ENCODE measurements around the gene FHAD1. TPM values are rescaled to one million over a fixed set of nuclear protein-coding genes. Genes with fewer than 3 reads are reported as not detected.

The FHAD1 gene
- total RNA-seq, 2 experiments from 2014 or later: not detected

GRCh38 chr1:15204931-15205330 is 42.1 kb upstream of the FHAD1 start:
- CTCF ChIA-PET (ENCODE audit: unreplicated experiment): interaction anchor here (0.6 kb wide), 1 partner anchor 1979 kb away, joined by 5 read pairs; no protein-coding TSS in a partner anchor
- no peaks in the 10 kb centered on the region for H3K9me2 ChIP-seq (ENCODE audit: insufficient read depth, low read length)

DNA sequence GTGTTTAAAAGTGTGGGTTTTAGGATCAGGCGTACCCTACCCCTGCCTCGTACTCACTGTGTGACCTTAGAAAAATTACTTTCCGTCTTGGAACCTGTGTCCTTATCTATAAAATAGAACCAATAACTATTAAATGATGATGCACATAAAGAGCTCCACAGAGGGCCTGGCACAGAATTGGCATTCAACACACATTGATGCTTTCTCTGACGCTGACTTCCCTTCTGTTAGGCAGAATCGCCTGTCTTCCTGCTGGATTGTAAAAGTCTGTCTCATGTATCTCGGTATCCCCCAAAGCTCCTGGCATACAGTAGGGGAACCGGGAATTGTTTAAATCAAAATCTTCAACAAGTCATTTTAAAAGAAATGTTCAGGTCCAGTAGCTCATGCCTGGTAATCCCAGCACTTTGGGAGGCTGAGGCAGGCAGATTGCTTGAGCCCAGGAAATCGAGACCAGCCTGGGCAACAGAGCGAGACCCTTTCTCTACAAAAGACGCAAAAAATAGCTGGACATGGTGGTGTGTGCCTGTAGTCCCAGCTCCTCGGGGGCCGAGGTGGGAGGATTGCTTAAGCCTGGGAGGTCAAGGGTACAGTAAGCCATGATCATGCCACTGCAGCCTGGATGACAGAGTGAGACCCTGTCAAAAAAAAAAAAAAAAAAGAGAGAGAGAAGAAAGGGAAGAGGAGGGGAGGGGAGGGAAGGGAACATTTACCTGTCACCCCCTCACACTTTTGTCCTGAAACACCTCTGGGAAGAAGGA is 41.3 kb upstream of the FHAD1 start:
- Histone ChIP-seq H3K9me2 (ENCODE audit: insufficient read depth, low read length) (no peaks in the 10 kb centered on the region), H4K20me1 (ENCODE audit: insufficient read depth, low read length) (no peaks in the 10 kb centered on the region), H2AFZ (ENCODE audit: low read length) (no peak overlapping the region), H3K27ac (ENCODE audit: low read depth, low read length, poor library complexity, severe bottlenecking) (no peak overlapping the region), H3K36me3 (ENCODE audit: insufficient read depth, low read length) (no peaks in the 10 kb centered on the region), H3K9me3 (ENCODE audit: low read length) (no peaks in the 10 kb centered on the region), H3K4me1 (ENCODE audit: insufficient read depth, low read length, poor library complexity, severe bottlenecking) (no peaks in the 10 kb centered on the region), H3K4me2 (ENCODE audit: low read length) (no peak overlapping the region), H3K4me3 (ENCODE audit: low read depth, low read length, poor library complexity, severe bottlenecking) (no peak overlapping the region), H3K79me2 (ENCODE audit: insufficient read depth, low read depth, low read length) (no peaks in the 10 kb centered on the region)
- TF ChIP-seq CTCF (conservative IDR thresholded peaks at IDR 0.05; ENCODE audit: low read length): no peak
- TF ChIP-seq EZH2phosphoT487 (IDR thresholded peaks at IDR 0.05; ENCODE audit: borderline replicate concordance, low read depth, low read length): no peak
- no peak for DNase-seq (ENCODE audit: low spot score)
- BruUV-seq (replicated peaks): no TSS peak
- intact Hi-C loops (cut with micrococcal nuclease; ENCODE audit: unreplicated experiment): no loop called here
- ChIA-PET POLR2A (no interaction called here), CTCF (ENCODE audit: unreplicated experiment) (interaction anchor here (0.6 kb wide), 1 partner anchor 1978 kb away, joined by 5 read pairs; no protein-coding TSS in a partner anchor)

More at GRCh38 chr1:15204931-15205330, 42.1 kb upstream of the FHAD1 start:
- no peak for TF ChIP-seq CTCF (conservative IDR thresholded peaks at IDR 0.05; ENCODE audit: low read length)
- TF ChIP-seq EZH2phosphoT487 (IDR thresholded peaks at IDR 0.05; ENCODE audit: borderline replicate concordance, low read depth, low read length): no peak
- intact Hi-C loops (cut with micrococcal nuclease; ENCODE audit: unreplicated experiment): no loop called here
- no peaks in the 10 kb centered on the region for H3K9me3 ChIP-seq (ENCODE audit: low read length)
- no TSS peak for BruUV-seq (replicated peaks)
- H4K20me1 ChIP-seq (ENCODE audit: insufficient read depth, low read length): no peaks in the 10 kb centered on the region
- H3K36me3 ChIP-seq (ENCODE audit: insufficient read depth, low read length): no peaks in the 10 kb centered on the region
- no peak overlapping the region for H2AFZ ChIP-seq (ENCODE audit: low read length)
- no peak overlapping the region for H3K27ac ChIP-seq (ENCODE audit: low read depth, low read length, poor library complexity, severe bottlenecking)
- no peak overlapping the region for H3K4me3 ChIP-seq (ENCODE audit: low read depth, low read length, poor library complexity, severe bottlenecking)
- H3K79me2 ChIP-seq (ENCODE audit: insufficient read depth, low read depth, low read length): no peaks in the 10 kb centered on the region
- POLR2A ChIA-PET: no interaction called here
- no peaks in the 10 kb centered on the region for H3K4me1 ChIP-seq (ENCODE audit: insufficient read depth, low read length, poor library complexity, severe bottlenecking)
- DNase-seq (ENCODE audit: low spot score): no peak
- H3K4me2 ChIP-seq (ENCODE audit: low read length): no peak overlapping the region

DNA sequence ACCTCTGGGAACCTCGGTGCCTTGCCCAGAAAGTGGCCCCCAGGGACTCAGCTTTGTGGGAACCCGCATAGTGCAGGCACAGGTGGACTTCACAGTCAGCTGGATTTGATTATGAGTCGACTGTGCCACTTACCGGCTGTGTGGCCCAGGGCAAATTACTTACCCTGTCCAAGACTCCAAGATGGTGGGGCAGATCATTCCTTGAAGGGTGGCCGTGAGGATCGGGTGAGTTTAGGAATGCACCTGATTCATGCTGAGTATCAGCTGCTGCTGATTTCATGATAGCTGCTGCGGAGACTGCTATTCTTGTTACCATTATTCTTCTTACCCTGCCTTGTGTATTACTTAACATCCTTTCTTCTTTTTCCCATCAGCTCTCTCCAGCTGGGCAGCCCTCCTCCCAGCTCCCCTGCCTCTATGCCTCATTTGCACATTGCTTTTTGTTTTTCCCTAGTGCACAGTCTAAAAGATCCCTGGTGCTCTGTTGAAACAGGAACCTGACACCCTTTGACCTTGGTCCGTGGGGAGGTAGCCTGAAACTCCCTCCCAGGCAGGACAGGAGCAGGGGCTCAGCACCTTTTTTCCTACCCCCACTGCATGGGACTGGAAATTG is 40.5 kb upstream of the FHAD1 start:
- intact Hi-C loops (cut with micrococcal nuclease; ENCODE audit: unreplicated experiment): no loop called here
- TF ChIP-seq CTCF (conservative IDR thresholded peaks at IDR 0.05; ENCODE audit: low read length) (no peak), EZH2phosphoT487 (IDR thresholded peaks at IDR 0.05; ENCODE audit: borderline replicate concordance, low read depth, low read length) (no peak)

More for the DNA sequence above, 40.5 kb upstream of the FHAD1 start:
- Histone ChIP-seq H3K4me3 (ENCODE audit: low read depth, low read length, poor library complexity, severe bottlenecking) (no peak overlapping the region), H3K9me2 (ENCODE audit: insufficient read depth, low read length) (no peaks in the 10 kb centered on the region), H3K27ac (ENCODE audit: low read depth, low read length, poor library complexity, severe bottlenecking) (no peak overlapping the region), H3K4me2 (ENCODE audit: low read length) (no peak overlapping the region), H3K36me3 (ENCODE audit: insufficient read depth, low read length) (no peaks in the 10 kb centered on the region), H3K4me1 (ENCODE audit: insufficient read depth, low read length, poor library complexity, severe bottlenecking) (no peaks in the 10 kb centered on the region), H3K79me2 (ENCODE audit: insufficient read depth, low read depth, low read length) (no peaks in the 10 kb centered on the region), H4K20me1 (ENCODE audit: insufficient read depth, low read length) (no peaks in the 10 kb centered on the region), H3K9me3 (ENCODE audit: low read length) (no peaks in the 10 kb centered on the region), H2AFZ (ENCODE audit: low read length) (no peak overlapping the region)
- BruUV-seq (replicated peaks): no TSS peak
- ChIA-PET POLR2A (no interaction called here), CTCF (ENCODE audit: unreplicated experiment) (no interaction called here)
- no peak for DNase-seq (ENCODE audit: low spot score)
